ENCODE data around the gene EZH2. TPM values are rescaled to one million over a fixed set of nuclear protein-coding genes. Genes with fewer than 3 reads are reported as not detected.

Gene EZH2
- total RNA-seq, 2 donors from 2014 or later: 1.7 to 1.9 TPM

DNA sequence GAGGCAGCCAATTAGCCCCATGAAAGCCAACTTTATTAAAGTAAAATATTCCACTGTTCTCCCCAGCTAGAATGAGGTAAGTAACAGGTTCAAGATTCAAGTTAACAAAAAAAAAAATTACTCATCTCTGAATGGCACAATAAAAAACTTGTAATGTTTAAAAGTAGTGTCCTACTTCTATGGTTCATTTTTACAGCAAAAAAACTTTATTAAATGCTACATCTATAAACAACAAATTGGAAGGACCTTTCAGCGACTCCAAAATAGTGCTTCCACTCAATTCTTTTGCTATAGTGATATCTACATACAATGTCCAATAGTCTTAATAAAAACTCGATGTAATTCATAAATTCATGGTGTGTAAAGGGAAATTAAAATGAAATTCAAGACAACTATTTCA lies 59.2 kb downstream of the EZH2 start:
- no peak for DNase-seq (ENCODE audit: low spot score)
- intact Hi-C loops (cut with DNase I): no loop called here

GRCh38 chr7:148821422-148821821 lies 62.7 kb downstream of the EZH2 start:
- DNase-seq (ENCODE audit: low spot score): no peak
- intact Hi-C loops (cut with DNase I): no loop called here

DNA sequence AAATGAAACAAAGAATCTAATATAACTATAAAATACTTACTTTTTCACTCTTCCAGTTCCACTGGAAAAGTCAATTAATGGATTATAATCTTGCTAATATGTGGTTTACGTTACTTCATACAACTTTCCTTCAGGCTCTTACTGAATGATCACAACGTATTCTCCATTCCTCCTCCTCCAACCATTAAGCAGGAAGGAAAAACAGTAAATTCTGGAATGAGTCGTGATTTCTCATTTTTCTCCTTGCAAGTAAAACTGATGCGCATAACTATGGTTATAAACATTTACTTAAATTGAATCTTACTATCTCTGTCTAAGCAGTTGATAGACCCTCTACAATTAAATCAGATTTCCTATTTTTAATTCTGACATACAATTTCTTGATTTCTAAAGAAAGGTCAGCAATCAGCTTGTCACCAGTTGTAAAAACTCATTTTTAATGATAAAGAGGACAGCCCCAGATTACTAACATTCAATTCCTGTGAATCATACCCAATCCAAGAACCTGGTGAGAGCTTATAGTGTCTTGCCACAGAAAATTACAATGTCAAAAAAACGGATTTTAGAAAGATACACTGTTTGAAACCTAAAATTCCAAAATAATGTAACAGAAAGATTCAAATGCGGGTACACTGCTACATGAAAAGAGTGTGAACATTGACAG lies 64.3 kb downstream of the EZH2 start:
- intact Hi-C loops (cut with DNase I): no loop called here
- no peak for DNase-seq (ENCODE audit: low spot score)

DNA sequence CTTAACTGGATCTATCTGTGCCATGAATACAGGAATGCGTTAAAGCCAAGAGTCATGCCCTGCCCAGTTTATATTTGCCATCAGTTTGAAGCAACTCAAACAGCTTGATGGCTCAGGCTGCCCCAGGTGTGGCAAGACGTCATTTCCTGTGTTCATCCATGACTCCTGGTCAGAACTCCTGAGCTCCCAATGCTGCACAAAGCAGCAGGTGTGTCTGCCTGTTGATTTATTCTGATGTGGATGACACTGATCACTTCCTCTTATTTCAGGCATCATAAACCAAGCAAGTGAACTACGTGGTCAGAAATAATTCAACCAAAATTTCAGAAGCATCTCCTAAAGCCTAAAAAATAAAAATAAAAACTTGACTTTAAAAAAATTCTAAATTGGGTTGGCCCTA lies 68.5 kb downstream of the EZH2 start:
- no peak for DNase-seq (ENCODE audit: low spot score)
- intact Hi-C loops (cut with DNase I): no loop called here

- intact Hi-C loops (cut with DNase I): no loop called here
- DNase-seq (ENCODE audit: low spot score): no peak
Observed at GRCh38 chr7:148814922-148815559, 69.0 kb downstream of the EZH2 start.

- DNase-seq (ENCODE audit: low spot score): no peak
- intact Hi-C loops (cut with DNase I): no loop called here
Observed at GRCh38 chr7:148813890-148814289, 70.2 kb downstream of the EZH2 start.

DNA sequence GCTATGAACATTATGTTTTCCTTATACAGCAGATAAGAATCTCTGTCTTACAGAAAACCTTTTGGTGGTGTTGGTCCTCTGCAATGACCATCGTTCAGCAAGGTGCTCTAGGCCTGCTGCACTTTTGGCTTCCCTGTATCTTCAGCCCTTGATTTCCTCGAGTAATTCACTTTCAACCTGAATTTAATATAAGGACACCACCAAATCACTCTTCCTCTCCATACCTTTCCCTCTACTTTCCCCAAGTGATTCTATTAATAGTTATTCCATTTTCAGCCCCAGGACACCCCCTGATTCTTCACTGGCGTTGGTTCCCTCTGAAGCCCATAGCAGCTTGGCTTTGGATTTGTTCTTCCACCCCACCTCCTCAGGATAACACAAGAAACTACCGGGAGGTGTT lies 72.2 kb downstream of the EZH2 start:
- intact Hi-C loops (cut with DNase I): no loop called here
- no peak for DNase-seq (ENCODE audit: low spot score)

DNA sequence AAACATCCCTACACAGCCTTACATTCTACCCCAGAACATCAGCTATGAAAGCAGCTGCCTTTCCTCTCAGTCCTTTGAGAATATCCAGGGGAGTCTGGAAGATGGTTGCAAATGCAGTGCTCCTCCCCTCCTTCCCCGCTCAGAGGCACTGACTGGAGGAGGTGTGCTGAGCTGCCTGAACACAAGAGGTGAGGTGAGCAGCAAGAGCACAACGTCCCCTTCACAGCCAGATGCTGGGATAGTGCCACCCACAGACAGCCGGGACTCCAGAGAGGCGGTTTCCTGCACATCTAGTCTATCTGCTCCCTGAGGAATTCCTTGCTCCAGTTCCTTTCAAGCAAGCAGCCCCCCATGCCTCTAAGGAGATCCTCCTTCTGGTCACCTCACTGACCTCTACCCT lies 74.2 kb downstream of the EZH2 start:
- intact Hi-C loops (cut with DNase I): no loop called here
- no peak for DNase-seq (ENCODE audit: low spot score)

DNA sequence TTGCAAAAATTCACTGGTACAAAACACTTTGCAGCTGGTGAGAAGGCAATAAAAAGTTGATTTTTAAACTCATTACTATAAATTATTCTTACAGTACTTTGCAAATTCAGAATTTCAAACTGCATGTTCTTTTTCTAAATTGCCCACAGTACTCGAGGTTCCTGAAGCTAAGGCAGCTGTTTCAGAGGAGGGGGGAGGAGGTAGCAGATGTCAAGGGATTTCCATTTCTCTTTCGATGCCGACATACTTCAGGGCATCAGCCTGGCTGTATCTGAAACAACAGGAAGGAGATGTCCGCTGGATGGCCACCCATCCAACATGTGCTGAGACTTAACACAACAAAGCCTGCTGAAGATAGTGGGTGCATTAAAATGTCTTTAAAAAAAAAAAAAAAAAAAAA lies 76.7 kb downstream of the EZH2 start:
- DNase-seq (ENCODE audit: low spot score): no peak
- intact Hi-C loops (cut with DNase I): no loop called here

DNA sequence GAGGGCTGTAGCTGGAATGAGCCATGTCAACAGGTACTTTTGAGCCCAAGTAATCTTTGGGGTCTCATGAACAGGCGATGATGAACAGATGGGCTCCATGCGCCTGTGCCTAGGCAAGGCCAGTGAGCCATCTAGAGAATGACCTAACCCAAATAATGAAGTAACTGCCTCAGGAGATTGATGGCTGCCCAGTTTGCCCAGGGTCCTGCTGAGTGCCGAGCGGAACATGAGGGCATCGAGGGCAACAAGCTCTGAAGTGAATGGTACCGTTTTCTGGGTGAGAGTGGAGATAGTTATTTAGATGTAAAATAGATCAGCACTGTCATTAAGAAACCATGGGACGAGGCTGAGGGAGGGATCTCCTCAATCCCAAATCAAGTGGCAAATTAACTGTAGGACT lies 77.9 kb downstream of the EZH2 start:
- intact Hi-C loops (cut with DNase I): no loop called here
- no peak for DNase-seq (ENCODE audit: low spot score)

- intact Hi-C loops (cut with DNase I): no loop called here
- DNase-seq (ENCODE audit: low spot score): no peak
Observed at GRCh38 chr7:148804343-148805235, 79.5 kb downstream of the EZH2 start.

GRCh38 chr7:148803094-148803493 lies 81.0 kb downstream of the EZH2 start:
- intact Hi-C loops (cut with DNase I): no loop called here
- DNase-seq (ENCODE audit: low spot score): no peak

- intact Hi-C loops (cut with DNase I): no loop called here
- no peak for DNase-seq (ENCODE audit: low spot score)
Observed at GRCh38 chr7:148802101-148802493, 82.0 kb downstream of the EZH2 start.

GRCh38 chr7:148800677-148801076 lies 83.4 kb downstream of the EZH2 start:
- no peak for DNase-seq (ENCODE audit: low spot score)
- intact Hi-C loops (cut with DNase I): no loop called here

DNA sequence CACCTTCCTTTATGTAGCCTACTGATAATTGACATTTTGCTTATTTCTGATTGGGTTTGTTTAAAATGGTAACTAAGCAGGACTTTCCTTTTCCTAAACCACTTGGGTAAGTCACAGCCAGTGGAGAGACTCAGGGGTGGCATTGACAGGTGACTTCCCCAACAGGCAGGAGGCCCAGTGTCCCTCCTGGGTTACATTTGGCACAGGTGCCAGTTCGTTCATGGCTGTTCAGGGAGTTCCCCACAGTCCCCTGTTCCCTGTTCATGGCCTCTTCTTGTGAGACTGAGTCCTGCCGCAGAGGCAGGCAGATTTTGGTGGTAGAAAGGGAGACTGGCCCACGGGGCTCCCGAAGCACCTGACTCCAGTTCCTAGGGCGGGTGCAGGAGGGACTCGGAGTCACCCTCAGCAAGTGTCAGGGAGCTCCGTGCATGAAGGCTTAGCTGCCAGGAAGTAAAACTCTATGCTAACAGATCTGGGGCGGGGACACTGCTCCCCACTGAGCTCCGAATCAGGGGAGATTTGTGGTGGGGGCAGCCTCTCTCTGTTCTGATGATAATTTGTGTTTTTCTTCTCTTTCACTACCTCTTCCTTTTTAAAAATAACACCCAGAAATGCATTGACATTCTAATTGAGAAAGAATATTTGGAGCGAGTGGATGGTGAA lies 84.1 kb downstream of the EZH2 start:
- intact Hi-C loops (cut with DNase I): no loop called here
- DNase-seq (ENCODE audit: low spot score): no peak

DNA sequence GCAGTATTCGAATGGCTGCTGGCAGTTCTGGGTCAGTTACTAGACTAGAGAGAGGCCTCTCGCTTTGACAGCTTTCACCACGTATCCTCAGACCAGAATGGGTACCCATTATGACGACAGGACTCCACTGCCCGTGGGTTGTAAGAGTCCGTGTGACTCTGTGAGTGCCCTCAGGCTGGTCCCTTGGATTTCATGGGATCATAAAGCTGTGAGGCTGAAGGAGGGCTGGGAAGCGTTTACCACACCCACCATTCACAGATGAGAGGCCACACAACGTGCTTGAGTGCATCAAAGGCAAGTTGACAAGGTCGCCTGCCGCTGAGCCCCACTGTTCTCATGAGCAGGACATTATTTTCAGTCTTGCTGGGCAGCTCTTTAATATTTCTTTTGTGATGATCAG lies 87.2 kb downstream of the EZH2 start:
- DNase-seq (ENCODE audit: low spot score): no peak
- intact Hi-C loops (cut with DNase I): no loop called here

GRCh38 chr7:148794476-148794875 lies 89.6 kb downstream of the EZH2 start:
- no peak for DNase-seq (ENCODE audit: low spot score)
- intact Hi-C loops (cut with DNase I): no loop called here

DNA sequence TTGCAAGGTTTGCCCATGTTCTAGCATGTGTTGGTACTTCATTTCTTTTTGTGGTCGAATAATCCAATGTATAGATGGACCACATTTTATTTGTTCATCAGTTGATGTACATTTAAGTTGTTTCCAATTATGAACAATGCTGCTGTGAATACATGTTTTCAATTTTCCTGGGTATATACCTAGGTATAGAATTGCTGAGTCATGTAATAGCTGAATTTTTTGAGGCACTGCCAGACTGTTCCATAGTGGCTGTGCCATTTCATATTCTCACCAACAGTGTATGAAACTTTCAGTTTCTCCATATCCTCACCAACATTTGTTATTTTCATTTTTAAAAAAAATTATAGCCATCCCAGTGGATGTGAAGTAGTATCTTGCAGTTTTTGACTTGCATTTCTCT lies 90.5 kb downstream of the EZH2 start:
- intact Hi-C loops (cut with DNase I): no loop called here
- DNase-seq (ENCODE audit: low spot score): no peak

DNA sequence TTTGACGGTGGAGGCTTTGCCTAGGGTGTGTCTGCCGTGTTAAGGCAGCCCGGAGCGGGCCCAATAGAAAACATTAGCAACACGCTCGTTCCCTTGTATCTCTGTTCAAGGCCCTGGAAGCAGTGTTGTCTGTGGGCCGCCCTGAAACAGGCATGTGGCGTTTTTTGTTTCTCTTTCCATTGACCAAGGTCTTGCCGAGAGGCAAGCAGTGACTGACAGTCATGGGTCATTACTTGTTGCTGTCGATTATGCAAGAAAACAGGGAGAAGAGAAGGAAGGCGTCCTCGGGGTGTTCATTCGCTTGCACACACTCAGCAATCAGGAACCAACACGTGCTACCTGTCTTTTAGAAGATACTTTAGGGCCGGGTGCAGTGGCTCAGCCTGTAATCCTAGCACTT lies 92.5 kb downstream of the EZH2 start:
- intact Hi-C loops (cut with DNase I): no loop called here
- no peak for DNase-seq (ENCODE audit: low spot score)

GRCh38 chr7:148790850-148791249 lies 93.2 kb downstream of the EZH2 start:
- DNase-seq (ENCODE audit: low spot score): no peak
- intact Hi-C loops (cut with DNase I): no loop called here
